ENCODE measurements around the gene PTPN11. TPM values are rescaled to one million over a fixed set of nuclear protein-coding genes. Genes with fewer than 3 reads are reported as not detected.
"Not testable (repeated sequence)": the region's sequence is repeated elsewhere in the genome, so short reads cannot be mapped to it uniquely, and the experiment has no call there.

Gene PTPN11
- total and polyA plus RNA-seq, 2 donors from 2014 or later = 20.0 to 105 TPM

DNA sequence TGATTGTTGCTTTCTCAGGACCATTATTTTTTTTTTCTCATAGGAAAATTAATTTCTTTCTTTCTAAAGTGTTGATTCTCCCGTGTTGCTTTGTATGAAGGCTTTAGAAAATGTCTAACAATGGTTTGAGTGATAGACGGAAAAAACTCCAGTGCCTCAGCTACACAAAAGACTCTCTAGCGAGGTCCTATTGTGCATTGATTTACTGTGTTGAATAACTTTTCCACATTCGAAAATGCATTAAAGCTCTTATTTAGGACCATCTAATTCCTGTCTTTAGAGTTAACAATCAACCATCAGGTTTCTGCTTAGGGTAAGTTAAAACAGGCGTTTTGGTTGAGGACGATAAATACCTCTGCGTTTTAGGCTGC, 99.6 kb downstream of the PTPN11 start:
- intact Hi-C loops (cut with DNase I) = no loop called here

DNA sequence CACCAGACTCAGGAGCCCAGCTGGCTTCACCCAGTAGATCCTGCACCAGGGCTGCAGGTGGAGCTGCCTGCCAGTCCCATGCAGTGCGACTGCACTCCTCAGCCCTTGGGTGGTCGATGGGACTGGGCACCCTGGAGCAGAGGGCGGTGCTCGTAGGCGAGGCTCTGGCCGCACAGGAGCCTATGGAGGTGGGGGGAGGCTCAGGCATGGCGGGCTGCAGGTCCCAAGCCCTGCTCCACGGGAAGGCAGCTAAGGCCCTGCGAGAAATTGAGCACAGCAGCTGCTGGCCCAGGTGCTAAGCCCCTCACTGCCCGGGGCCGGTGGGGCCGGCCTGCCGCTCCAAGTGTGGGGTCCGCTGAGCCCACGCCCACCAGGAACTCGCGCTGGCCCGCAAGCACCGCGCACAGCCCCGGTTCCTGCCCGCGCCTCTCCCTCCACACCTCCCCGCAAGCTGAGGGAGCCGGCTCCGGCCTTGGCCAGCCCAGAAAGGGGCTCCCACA, 101.1 kb downstream of the PTPN11 start:
- H3K36me3 ChIP-seq (ENCODE audit: control insufficient read depth in 2 of 3, insufficient read depth in 3 of 3, low read length in 3 of 3); H3K9ac ChIP-seq (ENCODE audit: low read length in 3 of 3); H3K9me3 ChIP-seq (ENCODE audit: control insufficient read depth in 2 of 3, insufficient read depth in 1 of 3, low read length in 3 of 3); H3K27ac ChIP-seq (ENCODE audit: low read depth in 2 of 2, low read length in 2 of 2); H3K27me3 ChIP-seq (ENCODE audit: control insufficient read depth, insufficient read depth, low read length); H3K4me1 ChIP-seq (ENCODE audit: control insufficient read depth in 2 of 3, insufficient read depth in 2 of 3, low read depth in 1 of 3, low read length in 3 of 3); H3K4me3 ChIP-seq (ENCODE audit: low read length in 3 of 3); intact Hi-C loops (cut with DNase I); DNase-seq; FAIRE-seq: not testable (repeated sequence)

More for the DNA sequence above, 99.6 kb downstream of the PTPN11 start:
- no peak overlapping the region for H3K9ac ChIP-seq (ENCODE audit: low read length in 3 of 3)
- H3K27ac ChIP-seq (ENCODE audit: low read depth in 2 of 2, low read length in 2 of 2) = no peak overlapping the region
- FAIRE-seq (no peak), DNase-seq (no peak)
- no peak overlapping the region for H3K4me3 ChIP-seq (ENCODE audit: low read length in 3 of 3)
- TF ChIP-seq, protein P1, sequence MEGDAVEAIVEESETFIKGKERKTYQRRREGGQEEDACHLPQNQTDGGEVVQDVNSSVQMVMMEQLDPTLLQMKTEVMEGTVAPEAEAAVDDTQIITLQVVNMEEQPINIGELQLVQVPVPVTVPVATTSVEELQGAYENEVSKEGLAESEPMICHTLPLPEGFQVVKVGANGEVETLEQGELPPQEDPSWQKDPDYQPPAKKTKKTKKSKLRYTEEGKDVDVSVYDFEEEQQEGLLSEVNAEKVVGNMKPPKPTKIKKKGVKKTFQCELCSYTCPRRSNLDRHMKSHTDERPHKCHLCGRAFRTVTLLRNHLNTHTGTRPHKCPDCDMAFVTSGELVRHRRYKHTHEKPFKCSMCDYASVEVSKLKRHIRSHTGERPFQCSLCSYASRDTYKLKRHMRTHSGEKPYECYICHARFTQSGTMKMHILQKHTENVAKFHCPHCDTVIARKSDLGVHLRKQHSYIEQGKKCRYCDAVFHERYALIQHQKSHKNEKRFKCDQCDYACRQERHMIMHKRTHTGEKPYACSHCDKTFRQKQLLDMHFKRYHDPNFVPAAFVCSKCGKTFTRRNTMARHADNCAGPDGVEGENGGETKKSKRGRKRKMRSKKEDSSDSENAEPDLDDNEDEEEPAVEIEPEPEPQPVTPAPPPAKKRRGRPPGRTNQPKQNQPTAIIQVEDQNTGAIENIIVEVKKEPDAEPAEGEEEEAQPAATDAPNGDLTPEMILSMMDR (IDR thresholded peaks at IDR 0.05; ENCODE audit: borderline replicate concordance, extremely low read depth, insufficient read depth) = no peak
- H3K27me3 ChIP-seq (ENCODE audit: control insufficient read depth, insufficient read depth, low read length) = no peaks in the 10 kb centered on the region
- no peaks in the 10 kb centered on the region for H3K36me3 ChIP-seq (ENCODE audit: control insufficient read depth in 2 of 3, insufficient read depth in 3 of 3, low read length in 3 of 3)
- no peaks in the 10 kb centered on the region for H3K4me1 ChIP-seq (ENCODE audit: control insufficient read depth in 2 of 3, insufficient read depth in 2 of 3, low read depth in 1 of 3, low read length in 3 of 3)
- no peaks in the 10 kb centered on the region for H3K9me3 ChIP-seq (ENCODE audit: control insufficient read depth in 2 of 3, insufficient read depth in 1 of 3, low read length in 3 of 3)

DNA sequence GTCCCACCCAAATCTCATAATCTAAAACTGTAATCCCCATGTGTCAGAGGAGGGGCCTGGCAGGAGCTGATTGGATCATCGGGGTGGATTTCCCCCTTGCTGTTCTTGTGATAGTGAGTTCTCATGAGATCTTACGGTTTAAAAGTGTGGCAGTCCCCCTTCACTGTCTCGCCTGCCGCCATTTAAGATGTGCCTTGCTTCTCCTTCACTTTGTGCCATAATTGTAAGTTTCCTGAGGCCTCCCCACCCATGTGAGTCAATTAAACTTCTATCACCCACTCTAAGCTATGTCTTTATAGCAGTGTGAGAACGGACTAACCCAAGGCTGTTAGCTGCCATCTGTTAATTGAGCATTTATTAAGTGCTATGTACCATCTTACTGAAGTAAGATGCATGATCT, 105.1 kb downstream of the PTPN11 start:
- intact Hi-C loops (cut with DNase I) = no loop called here
- DNase-seq (no peak), FAIRE-seq (no peak)
- Histone ChIP-seq H3K9ac (ENCODE audit: low read length in 3 of 3) (no peak overlapping the region), H3K27ac (ENCODE audit: low read depth in 2 of 2, low read length in 2 of 2) (no peak overlapping the region), H3K4me1 (ENCODE audit: control insufficient read depth in 2 of 3, insufficient read depth in 2 of 3, low read depth in 1 of 3, low read length in 3 of 3) (no peaks in the 10 kb centered on the region), H3K36me3 (ENCODE audit: control insufficient read depth in 2 of 3, insufficient read depth in 3 of 3, low read length in 3 of 3) (no peaks in the 10 kb centered on the region), H3K9me3 (ENCODE audit: control insufficient read depth in 2 of 3, insufficient read depth in 1 of 3, low read length in 3 of 3) (no peaks in the 10 kb centered on the region), H3K27me3 (ENCODE audit: control insufficient read depth, insufficient read depth, low read length) (no peaks in the 10 kb centered on the region), H3K4me3 (ENCODE audit: low read length in 3 of 3) (no peak overlapping the region)
- TF ChIP-seq, protein P1 (IDR thresholded peaks at IDR 0.05; ENCODE audit: borderline replicate concordance, extremely low read depth, insufficient read depth) = no peak

DNA sequence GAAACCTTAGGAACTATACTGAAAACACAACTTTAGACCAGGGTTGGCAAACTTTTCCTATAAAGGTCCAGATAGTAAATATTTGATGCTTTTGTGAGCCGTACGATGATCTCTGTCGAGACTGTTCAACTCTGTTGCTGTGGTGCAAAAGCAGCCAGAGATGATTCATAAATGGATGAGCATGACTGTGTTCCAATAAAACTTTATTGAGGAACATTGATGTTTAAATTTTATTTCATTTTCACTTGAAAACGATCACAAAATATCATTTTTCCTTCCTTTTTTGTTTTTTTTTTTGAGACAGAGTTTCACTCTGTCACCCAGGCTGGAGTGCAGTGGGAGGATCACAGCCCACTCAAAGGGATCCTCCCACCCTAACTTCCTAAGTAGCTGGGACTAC, 105.5 kb downstream of the PTPN11 start:
- no peak for FAIRE-seq
- no peak for DNase-seq
- Histone ChIP-seq H3K27ac (ENCODE audit: low read depth in 2 of 2, low read length in 2 of 2) (no peak overlapping the region), H3K9me3 (ENCODE audit: control insufficient read depth in 2 of 3, insufficient read depth in 1 of 3, low read length in 3 of 3) (no peaks in the 10 kb centered on the region), H3K9ac (ENCODE audit: low read length in 3 of 3) (no peak overlapping the region), H3K36me3 (ENCODE audit: control insufficient read depth in 2 of 3, insufficient read depth in 3 of 3, low read length in 3 of 3) (no peaks in the 10 kb centered on the region), H3K27me3 (ENCODE audit: control insufficient read depth, insufficient read depth, low read length) (no peaks in the 10 kb centered on the region), H3K4me1 (ENCODE audit: control insufficient read depth in 2 of 3, insufficient read depth in 2 of 3, low read depth in 1 of 3, low read length in 3 of 3) (no peaks in the 10 kb centered on the region), H3K4me3 (ENCODE audit: low read length in 3 of 3) (no peak overlapping the region)
- TF ChIP-seq, protein P1 (IDR thresholded peaks at IDR 0.05; ENCODE audit: borderline replicate concordance, extremely low read depth, insufficient read depth) = no peak
- intact Hi-C loops (cut with DNase I) = no loop called here

All from kidney (tissue), 14 donors.